HEK293 (cell line): ENCODE results near the gene ATP8B1.
A peak's percentile ranks its signal among the peaks of the same experiment; 100 is the strongest.

ENCODE experiments used
- CTCF ChIA-PET: fragments of 350-600 bp; formaldehyde crosslinking; extraction: SDS; loops from one replicate; lab custom pipeline; 2021; ENCODE audit warnings: antibody characterized with exemption; lab: Yijun Ruan, JAX
- POLR2A ChIA-PET: fragments of 300-600 bp; formaldehyde crosslinking; extraction: SDS; loops from one replicate; lab custom pipeline; 2020; ENCODE audit warnings: antibody characterized with exemption, inconsistent platforms; lab: Yijun Ruan, JAX
- H3K27ac ChIP-seq: fragments of 200-500 bp; sonication (Bioruptor generic); 2 replicates; pipeline ENCODE4 v1.5.1; 2014; ENCODE audit warnings: low read depth, low read length, control low read depth, inconsistent platforms; ENCODE audit errors: extremely low read depth
- H3K36me3 ChIP-seq, 2 experiments: fragments of 200-500 bp in 1 of 2; sonication (Bioruptor generic) in 1 of 2; 1 replicate in 1 of 2; 2 replicates in 1 of 2; pipeline ENCODE4 v1.5.1; 2014 to 2017; ENCODE audit warnings: inconsistent platforms in 2 of 2, low read length in 2 of 2; ENCODE audit not compliant: control insufficient read depth in 2 of 2, insufficient read depth in 1 of 2
- H3K4me1 ChIP-seq: fragments of 200-500 bp; sonication (Bioruptor generic); 2 replicates; pipeline ENCODE4 v1.5.1; 2014; ENCODE audit warnings: mild to moderate bottlenecking, low read length, inconsistent platforms; ENCODE audit not compliant: control insufficient read depth, insufficient read depth
- H3K4me3 ChIP-seq: 2 replicates; pipeline ENCODE4 v1.5.1; 2011; ENCODE audit warnings: low read depth, mild to moderate bottlenecking, control low read depth, low read length, moderate library complexity
- H3K9me3 ChIP-seq: fragments of 200-500 bp; sonication (Bioruptor generic); 2 replicates; pipeline ENCODE4 v1.5.1; 2014; ENCODE audit warnings: low read depth, low read length, inconsistent platforms; ENCODE audit not compliant: control insufficient read depth, insufficient read depth
- PRDM2 ChIP-seq: fragments of 450-650 bp; formaldehyde crosslinking; IDR thresholded peaks from 2 replicates; pipeline ENCODE4 v1.5.1; 2016; ENCODE audit warnings: missing biosample characterization, missing genetic modification characterization, borderline replicate concordance
- SETDB1 ChIP-seq: IDR thresholded peaks from one replicate; pipeline ENCODE4 v1.6.1; 2017; ENCODE audit warnings: mild to moderate bottlenecking, low read length, moderate library complexity, mixed read lengths; ENCODE audit not compliant: insufficient read length
- ZIC2 ChIP-seq: fragments of 450-650 bp; formaldehyde crosslinking; IDR thresholded peaks from 2 replicates; pipeline ENCODE4 v1.5.1; 2016; ENCODE audit warnings: missing biosample characterization, missing genetic modification characterization
- ZNF112 ChIP-seq: fragments of 450-650 bp; formaldehyde crosslinking; IDR thresholded peaks from 2 replicates; pipeline ENCODE4 v1.5.0; 2017; ENCODE audit warnings: missing biosample characterization, missing genetic modification characterization
- ZNF202 ChIP-seq: fragments of 450-650 bp; formaldehyde crosslinking; IDR thresholded peaks from 2 replicates; pipeline ENCODE4 v1.5.1; 2016; ENCODE audit warnings: missing biosample characterization, missing genetic modification characterization, borderline replicate concordance
- ZNF366 ChIP-seq: fragments of 450-650 bp; formaldehyde crosslinking; conservative IDR thresholded peaks from 2 replicates; pipeline ENCODE4 v1.5.1; 2016; ENCODE audit warnings: missing biosample characterization, missing genetic modification characterization
- ZNF510 ChIP-seq: fragments of 450-650 bp; formaldehyde crosslinking; IDR thresholded peaks from 2 replicates; pipeline ENCODE4 v1.5.1; 2018; ENCODE audit warnings: mild to moderate bottlenecking, missing genetic modification characterization, missing biosample characterization; ENCODE audit not compliant: insufficient replicate concordance
- ZNF514 ChIP-seq: fragments of 450-650 bp; formaldehyde crosslinking; IDR thresholded peaks from 2 replicates; pipeline ENCODE4 v1.5.1; 2016; ENCODE audit warnings: missing biosample characterization, missing genetic modification characterization
- ZNF596 ChIP-seq: fragments of 450-650 bp; IDR thresholded peaks from 2 replicates; pipeline ENCODE4 v1.5.0; 2018; ENCODE audit warnings: missing biosample characterization, mild to moderate bottlenecking, missing genetic modification characterization, moderate library complexity
- ZNF677 ChIP-seq: fragments of 450-650 bp; IDR thresholded peaks from 2 replicates; pipeline ENCODE4 v1.5.0; 2018; ENCODE audit warnings: missing biosample characterization, mild to moderate bottlenecking, missing genetic modification characterization, moderate library complexity
- ZNF692 ChIP-seq: fragments of 450-650 bp; formaldehyde crosslinking; IDR thresholded peaks from 2 replicates; pipeline ENCODE4 v1.5.1; 2016; ENCODE audit warnings: missing biosample characterization, missing genetic modification characterization
- ZNF837 ChIP-seq: fragments of 450-650 bp; formaldehyde crosslinking; IDR thresholded peaks from 2 replicates; pipeline ENCODE4 v1.5.1; 2016; ENCODE audit warnings: missing biosample characterization, missing genetic modification characterization
- ZSCAN4 ChIP-seq: fragments of 450-650 bp; formaldehyde crosslinking; IDR thresholded peaks from 2 replicates; pipeline ENCODE4 v1.5.1; 2017; ENCODE audit warnings: missing biosample characterization, missing genetic modification characterization
- TF ChIP-seq, protein P1 (sequence below): fragments of 450-650 bp; formaldehyde crosslinking; IDR thresholded peaks from 2 replicates; pipeline ENCODE4 v1.5.1; 2016; ENCODE audit warnings: missing biosample characterization, missing genetic modification characterization, borderline replicate concordance

Gene ATP8B1

DNA sequence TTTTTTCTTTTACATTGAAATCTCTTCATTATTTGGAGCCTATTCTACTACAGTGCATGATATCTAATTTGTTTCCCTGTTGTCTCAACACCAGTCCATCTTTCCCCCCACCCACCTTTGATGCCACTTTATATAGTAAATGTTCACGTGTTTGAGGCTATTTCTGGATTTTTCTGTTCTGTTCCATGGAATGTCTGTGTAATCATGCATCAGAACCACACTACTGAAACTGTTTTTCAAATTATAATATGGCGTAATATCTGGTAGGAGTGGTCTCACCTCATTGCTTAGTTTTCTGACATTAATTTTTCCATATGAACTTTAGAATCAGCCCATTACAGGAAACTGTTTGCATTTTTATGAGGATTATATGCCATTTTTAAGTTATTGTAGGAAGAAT, 162.4 kb downstream of the ATP8B1 start (continued):
- TF ChIP-seq PRDM2 (tag by site-specific recombination): no peak
- TF ChIP-seq ZNF510 (tag by site-specific recombination): no peak
- TF ChIP-seq, all 188 proteins: peak for 0

DNA sequence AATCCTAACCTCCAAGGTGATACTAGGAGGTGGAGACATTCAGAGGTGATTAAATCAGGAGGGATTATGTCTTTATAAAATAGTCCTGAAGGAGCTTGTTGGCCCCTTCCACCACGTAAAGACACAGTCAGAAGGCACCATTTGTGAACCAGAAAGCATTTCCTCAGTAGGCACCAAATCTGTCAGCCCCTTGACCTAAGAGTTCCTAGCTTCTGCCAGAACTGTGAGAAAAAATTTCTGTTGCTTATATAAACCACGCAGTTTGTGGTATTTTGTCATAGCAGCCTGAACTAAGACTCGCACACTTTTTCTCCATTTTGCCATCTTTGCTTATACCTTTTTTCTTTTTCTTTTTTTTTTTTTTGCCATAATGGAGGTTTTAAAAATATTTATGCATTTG, 162.9 kb downstream of the ATP8B1 start:
- Histone ChIP-seq H3K4me3 (no peak overlapping the region), H3K4me1 (peaks cover 3% of the 10 kb centered on the region), H3K36me3 (peaks cover 0 to 5% of the 10 kb centered on the region in 2 experiments; a peak in 2 of 3 replicates), H3K9me3 (no peaks in the 10 kb centered on the region), H3K27ac (no peak overlapping the region)
- ChIA-PET CTCF (interaction anchor here (0.7 to 0.9 kb wide), 2 partner anchors 9 to 223 kb away, joined by 3 to 5 read pairs; no protein-coding TSS in a partner anchor), POLR2A (interaction anchor here (0.5 kb wide), 1 partner anchor 17 kb away, joined by 3 read pairs; no protein-coding TSS in a partner anchor)
- TF ChIP-seq ZNF692 (tag by site-specific recombination) (no peak), ZNF202 (tag by site-specific recombination) (no peak), ZNF366 (tag by site-specific recombination) (no peak)

- peak overlapping the region; percentile 56; the same call in 1 of the 2 replicates for H3K27ac ChIP-seq
- POLR2A ChIA-PET: interaction anchor here (0.6 to 0.7 kb wide), 2 partner anchors 13 to 770 kb away, joined by 3 read pairs; partner anchors contain the start of gene NARS1
- CTCF ChIA-PET: interaction anchor here (0.5 to 0.9 kb wide), 3 partner anchors 9 to 247 kb away, joined by 4 to 11 read pairs (median 8); no protein-coding TSS in a partner anchor
- TF ChIP-seq ZIC2 (no peak), SETDB1 (no peak), ZNF692 (tag by site-specific recombination) (no peak), ZSCAN4 (no peak), ZNF112 (no peak), ZNF837 (tag by site-specific recombination) (no peak), ZNF514 (tag by site-specific recombination) (no peak), ZNF677 (tag by site-specific recombination) (no peak), ZNF596 (no peak)
- TF ChIP-seq, protein P1, sequence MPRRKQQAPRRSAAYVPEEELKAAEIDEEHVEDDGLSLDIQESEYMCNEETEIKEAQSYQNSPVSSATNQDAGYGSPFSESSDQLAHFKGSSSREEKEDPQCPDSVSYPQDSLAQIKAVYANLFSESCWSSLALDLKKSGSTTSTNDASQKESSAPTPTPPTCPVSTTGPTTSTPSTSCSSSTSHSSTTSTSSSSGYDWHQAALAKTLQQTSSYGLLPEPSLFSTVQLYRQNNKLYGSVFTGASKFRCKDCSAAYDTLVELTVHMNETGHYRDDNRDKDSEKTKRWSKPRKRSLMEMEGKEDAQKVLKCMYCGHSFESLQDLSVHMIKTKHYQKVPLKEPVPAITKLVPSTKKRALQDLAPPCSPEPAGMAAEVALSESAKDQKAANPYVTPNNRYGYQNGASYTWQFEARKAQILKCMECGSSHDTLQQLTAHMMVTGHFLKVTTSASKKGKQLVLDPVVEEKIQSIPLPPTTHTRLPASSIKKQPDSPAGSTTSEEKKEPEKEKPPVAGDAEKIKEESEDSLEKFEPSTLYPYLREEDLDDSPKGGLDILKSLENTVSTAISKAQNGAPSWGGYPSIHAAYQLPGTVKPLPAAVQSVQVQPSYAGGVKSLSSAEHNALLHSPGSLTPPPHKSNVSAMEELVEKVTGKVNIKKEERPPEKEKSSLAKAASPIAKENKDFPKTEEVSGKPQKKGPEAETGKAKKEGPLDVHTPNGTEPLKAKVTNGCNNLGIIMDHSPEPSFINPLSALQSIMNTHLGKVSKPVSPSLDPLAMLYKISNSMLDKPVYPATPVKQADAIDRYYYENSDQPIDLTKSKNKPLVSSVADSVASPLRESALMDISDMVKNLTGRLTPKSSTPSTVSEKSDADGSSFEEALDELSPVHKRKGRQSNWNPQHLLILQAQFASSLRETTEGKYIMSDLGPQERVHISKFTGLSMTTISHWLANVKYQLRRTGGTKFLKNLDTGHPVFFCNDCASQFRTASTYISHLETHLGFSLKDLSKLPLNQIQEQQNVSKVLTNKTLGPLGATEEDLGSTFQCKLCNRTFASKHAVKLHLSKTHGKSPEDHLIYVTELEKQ (tag by site-specific recombination): no peak
These were observed 167.9 kb downstream of the ATP8B1 start for GRCh38 chr18:57635003-57635822.

More at GRCh38 chr18:57635003-57635822, 167.9 kb downstream of the ATP8B1 start:
- Histone ChIP-seq H3K36me3 (no peaks in the 10 kb centered on the region), H3K9me3 (no peaks in the 10 kb centered on the region), H3K4me3 (no peak overlapping the region), H3K4me1 (peaks cover 5% of the 10 kb centered on the region)
